Chondrocyte (in vitro differentiated cells): ENCODE results near the gene ZG16. TPM values are rescaled to one million over a fixed set of nuclear protein-coding genes. Genes with fewer than 3 reads are reported as not detected.

ENCODE experiments used
- DNase-seq: peaks from one replicate; pipeline ENCODE4 v3.0.0; 2021; ENCODE audit warnings: mixed read lengths, low spot score
- H3K27ac Mint-ChIP-seq: one replicate; pipeline ENCODE4 v1.8.0; 2021; ENCODE audit warnings: mild to moderate bottlenecking, moderate library complexity, mixed read lengths; ENCODE audit not compliant: unreplicated experiment
- H3K27me3 Mint-ChIP-seq: 2 replicates; pipeline ENCODE4 v1.8.0; 2021; ENCODE audit warnings: low read depth, mixed read lengths
- H3K36me3 Mint-ChIP-seq: 2 replicates; pipeline ENCODE4 v1.8.0; 2021; ENCODE audit warnings: low read depth, mixed read lengths
- H3K4me1 Mint-ChIP-seq: 2 replicates; pipeline ENCODE4 v1.8.0; 2021; ENCODE audit warnings: low read depth, mild to moderate bottlenecking, mixed read lengths
- H3K4me3 Mint-ChIP-seq: one replicate; pipeline ENCODE4 v1.8.0; 2021; ENCODE audit warnings: mild to moderate bottlenecking, moderate library complexity, mixed read lengths; ENCODE audit not compliant: unreplicated experiment
- H3K9me3 Mint-ChIP-seq: 2 replicates; pipeline ENCODE4 v1.8.0; 2021; ENCODE audit warnings: low read depth, mixed read lengths
- CTCF ChIP-seq: fragments of 200-600 bp; sonication (generic); IDR thresholded peaks from 2 replicates; pipeline ENCODE4 v1.5.0; 2021; ENCODE audit warnings: antibody characterized with exemption, mild to moderate bottlenecking, moderate library complexity
- total RNA-seq: library from RNA; stranded (reverse); gene quantifications from 3 replicates; pipeline ENCODE4 v1.2.1, GENCODE V29; 2021

Gene ZG16
- total RNA-seq, 1 donor from 2014 or later, result not detected

GRCh38 chr16:29816694-29817441 lies 38.8 kb downstream of the ZG16 start:
- Mint-ChIP-seq H3K27me3 (no peaks in the 10 kb centered on the region), H3K4me3 (peak overlapping the region; percentile 88), H3K27ac (peak overlapping the region; percentile 95), H3K36me3 (peaks cover 11% of the 10 kb centered on the region), H3K4me1 (peaks cover 72% of the 10 kb centered on the region), H3K9me3 (no peaks in the 10 kb centered on the region)
- no peak for DNase-seq
- TF ChIP-seq CTCF, result no peak

GRCh38 chr16:29818082-29818481 lies 40.0 kb downstream of the ZG16 start:
- H3K4me3 Mint-ChIP-seq, result peak overlapping the region; percentile 51
- no peak for TF ChIP-seq CTCF
- peaks cover 11% of the 10 kb centered on the region for H3K36me3 Mint-ChIP-seq
- H3K4me1 Mint-ChIP-seq, result peaks cover 74% of the 10 kb centered on the region
- no peaks in the 10 kb centered on the region for H3K27me3 Mint-ChIP-seq
- H3K27ac Mint-ChIP-seq, result peak overlapping the region; percentile 73
- H3K9me3 Mint-ChIP-seq, result no peaks in the 10 kb centered on the region
- DNase-seq, result no peak

- no peak for DNase-seq
- Mint-ChIP-seq H3K27me3 (no peaks in the 10 kb centered on the region), H3K9me3 (no peaks in the 10 kb centered on the region), H3K27ac (peak overlapping the region; percentile 93), H3K4me1 (peaks cover 74% of the 10 kb centered on the region), H3K4me3 (peak overlapping the region; percentile 92), H3K36me3 (peaks cover 11% of the 10 kb centered on the region)
- peak; percentile 20 for TF ChIP-seq CTCF
Measured at GRCh38 chr16:29819506-29819905, 41.5 kb downstream of the ZG16 start.

- no peaks in the 10 kb centered on the region for H3K27me3 Mint-ChIP-seq
- H3K36me3 Mint-ChIP-seq, result peaks cover 11% of the 10 kb centered on the region
- peaks cover 74% of the 10 kb centered on the region for H3K4me1 Mint-ChIP-seq
- H3K27ac Mint-ChIP-seq, result peak within 1 kb of the TSS; percentile 93
- H3K4me3 Mint-ChIP-seq, result peak within 1 kb of the TSS; percentile 92
- no peak for TF ChIP-seq CTCF
- H3K9me3 Mint-ChIP-seq, result no peaks in the 10 kb centered on the region
- no peak for DNase-seq
Measured at GRCh38 chr16:29820271-29820701, 42.2 kb downstream of the ZG16 start, which contains the start of gene MVP. MVP (plus strand) TSS chr16:29820462; CDS start chr16:29830550, 10,088 bp downstream.

- Mint-ChIP-seq H3K36me3 (peaks cover 11% of the 10 kb centered on the region), H3K27me3 (no peaks in the 10 kb centered on the region), H3K9me3 (no peaks in the 10 kb centered on the region), H3K27ac (peak overlapping the region; percentile 93), H3K4me1 (peaks cover 76% of the 10 kb centered on the region), H3K4me3 (peak overlapping the region; percentile 92)
- no peak for DNase-seq
- no peak for TF ChIP-seq CTCF
Measured at GRCh38 chr16:29820730-29821642, 42.9 kb downstream of the ZG16 start.
